Ramos (cell line): ENCODE data around the gene LNP1.

Source experiments
- in situ Hi-C: fragments of 300-500 bp; cut with MboI; formaldehyde crosslinking; loops from one replicate; pipeline ENCODE4 v1.14.3; 2022; ENCODE audit warnings: low sequenced_read_pairs; ENCODE audit not compliant: unreplicated experiment

The LNP1 gene

GRCh38 chr3:100396967-100397366 is 4.4 kb upstream of the LNP1 start:
- in situ Hi-C loops: no loop called here

- in situ Hi-C loops: no loop called here
Observed at GRCh38 chr3:100399341-100400071, 1.8 kb upstream of the LNP1 start.

GRCh38 chr3:100400419-100400779 is 940 bp upstream of the LNP1 start:
- in situ Hi-C loops: no loop called here

- in situ Hi-C loops: no loop called here
Observed at GRCh38 chr3:100401674-100402041, 319 bp downstream of the LNP1 start.

- in situ Hi-C loops: no loop called here
Observed at GRCh38 chr3:100402256-100402655, 917 bp downstream of the LNP1 start.

- in situ Hi-C loops: no loop called here
Observed at GRCh38 chr3:100402891-100403290, 1.6 kb downstream of the LNP1 start.

- in situ Hi-C loops: no loop called here
Observed at GRCh38 chr3:100403362-100404249, 2.3 kb downstream of the LNP1 start.

GRCh38 chr3:100404250-100404548 is 2.9 kb downstream of the LNP1 start:
- in situ Hi-C loops: no loop called here

GRCh38 chr3:100407164-100407563 is 5.8 kb downstream of the LNP1 start:
- in situ Hi-C loops: no loop called here

GRCh38 chr3:100407977-100408532 is 6.7 kb downstream of the LNP1 start:
- in situ Hi-C loops: no loop called here

- in situ Hi-C loops: no loop called here
Observed at GRCh38 chr3:100411091-100411982, 10.0 kb downstream of the LNP1 start.

GRCh38 chr3:100412912-100413590 is 11.7 kb downstream of the LNP1 start:
- in situ Hi-C loops: no loop called here

GRCh38 chr3:100413613-100414012 is 12.3 kb downstream of the LNP1 start:
- in situ Hi-C loops: no loop called here

- in situ Hi-C loops: no loop called here
Observed at GRCh38 chr3:100416176-100416575, 14.8 kb downstream of the LNP1 start.

GRCh38 chr3:100416863-100417262 is 15.5 kb downstream of the LNP1 start:
- in situ Hi-C loops: no loop called here

GRCh38 chr3:100419406-100419805 is 18.1 kb downstream of the LNP1 start:
- in situ Hi-C loops: no loop called here

GRCh38 chr3:100420885-100421284 is 19.5 kb downstream of the LNP1 start:
- in situ Hi-C loops: no loop called here

GRCh38 chr3:100423611-100424010 is 22.3 kb downstream of the LNP1 start:
- in situ Hi-C loops: no loop called here

- in situ Hi-C loops: no loop called here
Observed at GRCh38 chr3:100424261-100424660, 22.9 kb downstream of the LNP1 start.

- in situ Hi-C loops: no loop called here
Observed at GRCh38 chr3:100425316-100425715, 24.0 kb downstream of the LNP1 start.
